Measurements from ENCODE around the gene DPH3. TPM values are rescaled to one million over a fixed set of nuclear protein-coding genes. Genes with fewer than 3 reads are reported as not detected.

The DPH3 gene
- total and polyA plus RNA-seq, 5 donors from 2014 or later: 19.6 to 30.0 (median 22.0) TPM

GRCh38 chr3:16252988-16253387 is 11.8 kb downstream of the DPH3 start:
- Mint-ChIP-seq H3K36me3 (peaks cover 5% of the 10 kb centered on the region), H3K4me1 (peaks cover 0 to 6% (median 3%) of the 10 kb centered on the region in 4 donors), H3K9me3 (no peaks in the 10 kb centered on the region), H3K27ac (no peak overlapping the region), H3K4me3 (no peak overlapping the region), H3K27me3 (no peaks in the 10 kb centered on the region)
- Histone ChIP-seq H3K4me3 (ENCODE audit: low read depth, low read length) (no peak overlapping the region), H3K27ac (ENCODE audit: insufficient read depth, low read length, poor library complexity, severe bottlenecking) (no peak overlapping the region), H3K9me3 (ENCODE audit: control insufficient read depth in 2 of 2, low read length in 2 of 2) (no peaks in the 10 kb centered on the region), H3K36me3 (ENCODE audit: control insufficient read depth, insufficient read depth, low read length) (no peaks in the 10 kb centered on the region), H3K4me1 (ENCODE audit: control insufficient read depth, insufficient read depth, low read length, poor library complexity, severe bottlenecking) (no peaks in the 10 kb centered on the region), H3K27me3 (ENCODE audit: control insufficient read depth, insufficient read depth, low read length) (no peaks in the 10 kb centered on the region)
- ATAC-seq (ENCODE audit: low read depth in 2 of 2): no peak
- DNase-seq: no peak

DNA sequence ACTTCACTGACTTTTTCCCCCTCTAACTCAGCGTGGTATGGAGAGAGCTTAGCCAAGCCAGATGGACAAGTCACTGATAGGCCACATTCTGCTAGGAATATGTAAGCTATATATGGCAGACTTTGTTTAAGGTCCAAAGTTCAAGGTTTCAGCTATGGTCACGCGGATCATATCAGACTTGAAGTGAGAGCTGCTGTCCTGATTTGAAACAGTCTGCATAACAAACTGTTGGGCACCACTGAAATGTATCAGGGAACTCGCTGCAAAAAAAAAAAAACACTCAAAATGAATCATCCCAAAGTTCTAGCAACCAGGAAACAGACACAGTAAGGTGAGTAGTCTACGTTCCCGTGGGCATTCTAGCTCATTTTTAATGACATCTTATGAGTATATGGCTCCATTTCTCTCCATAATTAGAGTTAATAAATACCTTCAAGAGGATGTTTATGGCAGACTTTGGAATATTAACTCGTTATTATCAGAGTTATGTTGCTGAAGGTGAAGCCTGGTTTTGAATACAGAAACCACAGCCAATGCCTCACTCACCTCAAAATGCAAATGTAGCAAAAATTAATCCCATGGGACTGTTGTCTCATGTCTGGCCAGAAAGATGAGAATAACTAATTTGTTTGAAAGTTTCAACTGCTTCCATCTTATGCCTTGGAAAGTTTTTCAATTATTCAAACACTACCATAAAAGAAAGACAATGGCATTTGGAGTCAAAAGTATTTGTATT is 12.3 kb downstream of the DPH3 start:
- no peaks in the 10 kb centered on the region for H3K9me3 ChIP-seq (ENCODE audit: control insufficient read depth in 2 of 2, low read length in 2 of 2)
- Mint-ChIP-seq H3K27ac (no peak overlapping the region), H3K4me3 (no peak overlapping the region)

GRCh38 chr3:16251316-16252085 is 13.2 kb downstream of the DPH3 start:
- DNase-seq: no peak
- H3K4me3 ChIP-seq (ENCODE audit: low read depth, low read length): no peak overlapping the region
- Mint-ChIP-seq H3K36me3 (peaks cover under 1% of the 10 kb centered on the region), H3K9me3 (no peaks in the 10 kb centered on the region), H3K4me3 (no peak overlapping the region), H3K27me3 (no peaks in the 10 kb centered on the region), H3K4me1 (peaks cover 0 to 10% (median 3%) of the 10 kb centered on the region in 4 donors), H3K27ac (no peak overlapping the region)
- peaks cover 5% of the 10 kb centered on the region for H3K4me1 ChIP-seq (ENCODE audit: control insufficient read depth, insufficient read depth, low read length, poor library complexity, severe bottlenecking)
- H3K36me3 ChIP-seq (ENCODE audit: control insufficient read depth, insufficient read depth, low read length): no peaks in the 10 kb centered on the region
- H3K9me3 ChIP-seq (ENCODE audit: control insufficient read depth in 2 of 2, low read length in 2 of 2): no peaks in the 10 kb centered on the region
- no peak for ATAC-seq (ENCODE audit: low read depth in 2 of 2)
- no peaks in the 10 kb centered on the region for H3K27me3 ChIP-seq (ENCODE audit: control insufficient read depth, insufficient read depth, low read length)
- no peak overlapping the region for H3K27ac ChIP-seq (ENCODE audit: insufficient read depth, low read length, poor library complexity, severe bottlenecking)

More for the DNA sequence above, 12.3 kb downstream of the DPH3 start:
- Histone ChIP-seq H3K27me3 (ENCODE audit: control insufficient read depth, insufficient read depth, low read length) (no peaks in the 10 kb centered on the region), H3K4me1 (ENCODE audit: control insufficient read depth, insufficient read depth, low read length, poor library complexity, severe bottlenecking) (peaks cover 5% of the 10 kb centered on the region), H3K27ac (ENCODE audit: insufficient read depth, low read length, poor library complexity, severe bottlenecking) (no peak overlapping the region), H3K4me3 (ENCODE audit: low read depth, low read length) (no peak overlapping the region), H3K36me3 (ENCODE audit: control insufficient read depth, insufficient read depth, low read length) (no peaks in the 10 kb centered on the region)
- DNase-seq: no peak
- Mint-ChIP-seq H3K9me3 (no peaks in the 10 kb centered on the region), H3K36me3 (peaks cover 5% of the 10 kb centered on the region), H3K27me3 (no peaks in the 10 kb centered on the region), H3K4me1 (peaks cover 0 to 6% (median 3%) of the 10 kb centered on the region in 4 donors)
- ATAC-seq (ENCODE audit: low read depth in 2 of 2): no peak

GRCh38 chr3:16249886-16250285 is 14.9 kb downstream of the DPH3 start:
- no peak overlapping the region for H3K4me3 Mint-ChIP-seq
- peaks cover 0 to 10% (median under 1%) of the 10 kb centered on the region in 4 donors for H3K4me1 Mint-ChIP-seq

DNA sequence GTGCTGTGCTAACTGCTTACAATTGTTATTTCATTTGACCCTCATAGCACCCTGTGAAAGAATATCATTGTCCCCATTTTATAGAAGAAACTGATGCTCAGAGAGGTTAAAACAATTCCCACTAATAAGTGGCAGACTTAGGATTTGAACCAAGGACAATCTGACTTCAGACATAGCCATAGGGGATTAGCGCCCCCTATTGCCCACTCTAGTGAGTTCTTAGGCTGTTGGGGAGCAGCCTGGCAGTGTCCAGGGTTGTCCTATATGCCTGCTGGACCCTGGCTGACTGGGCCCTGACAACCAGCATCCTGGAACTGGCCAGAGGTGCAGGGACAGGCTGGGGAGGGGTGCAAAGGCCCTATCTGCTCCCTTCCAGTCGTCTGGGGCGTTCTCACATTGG is 15.4 kb downstream of the DPH3 start:
- Mint-ChIP-seq H3K4me1 (peaks cover 0 to 10% (median 0%) of the 10 kb centered on the region in 4 donors), H3K27me3 (no peaks in the 10 kb centered on the region), H3K36me3 (no peaks in the 10 kb centered on the region), H3K9me3 (no peaks in the 10 kb centered on the region), H3K27ac (no peak overlapping the region), H3K4me3 (no peak overlapping the region)
- Histone ChIP-seq H3K36me3 (ENCODE audit: control insufficient read depth, insufficient read depth, low read length) (no peaks in the 10 kb centered on the region), H3K9me3 (ENCODE audit: control insufficient read depth in 2 of 2, low read length in 2 of 2) (no peaks in the 10 kb centered on the region), H3K4me1 (ENCODE audit: control insufficient read depth, insufficient read depth, low read length, poor library complexity, severe bottlenecking) (peaks cover 5% of the 10 kb centered on the region), H3K4me3 (ENCODE audit: low read depth, low read length) (no peak overlapping the region), H3K27ac (ENCODE audit: insufficient read depth, low read length, poor library complexity, severe bottlenecking) (no peak overlapping the region), H3K27me3 (ENCODE audit: control insufficient read depth, insufficient read depth, low read length) (no peaks in the 10 kb centered on the region)
- ATAC-seq (ENCODE audit: low read depth in 2 of 2) (no peak), DNase-seq (peak in 1 of 3 donors; percentile 31)

More at GRCh38 chr3:16249886-16250285, 14.9 kb downstream of the DPH3 start:
- Histone ChIP-seq H3K4me1 (ENCODE audit: control insufficient read depth, insufficient read depth, low read length, poor library complexity, severe bottlenecking) (peaks cover 5% of the 10 kb centered on the region), H3K27me3 (ENCODE audit: control insufficient read depth, insufficient read depth, low read length) (no peaks in the 10 kb centered on the region), H3K4me3 (ENCODE audit: low read depth, low read length) (no peak overlapping the region), H3K36me3 (ENCODE audit: control insufficient read depth, insufficient read depth, low read length) (no peaks in the 10 kb centered on the region), H3K9me3 (ENCODE audit: control insufficient read depth in 2 of 2, low read length in 2 of 2) (no peaks in the 10 kb centered on the region), H3K27ac (ENCODE audit: insufficient read depth, low read length, poor library complexity, severe bottlenecking) (no peak overlapping the region)
- ATAC-seq (ENCODE audit: low read depth in 2 of 2) (no peak), DNase-seq (no peak)
- H3K27me3 Mint-ChIP-seq: no peaks in the 10 kb centered on the region
- no peak overlapping the region for H3K27ac Mint-ChIP-seq
- H3K9me3 Mint-ChIP-seq: no peaks in the 10 kb centered on the region
- no peaks in the 10 kb centered on the region for H3K36me3 Mint-ChIP-seq

DNA sequence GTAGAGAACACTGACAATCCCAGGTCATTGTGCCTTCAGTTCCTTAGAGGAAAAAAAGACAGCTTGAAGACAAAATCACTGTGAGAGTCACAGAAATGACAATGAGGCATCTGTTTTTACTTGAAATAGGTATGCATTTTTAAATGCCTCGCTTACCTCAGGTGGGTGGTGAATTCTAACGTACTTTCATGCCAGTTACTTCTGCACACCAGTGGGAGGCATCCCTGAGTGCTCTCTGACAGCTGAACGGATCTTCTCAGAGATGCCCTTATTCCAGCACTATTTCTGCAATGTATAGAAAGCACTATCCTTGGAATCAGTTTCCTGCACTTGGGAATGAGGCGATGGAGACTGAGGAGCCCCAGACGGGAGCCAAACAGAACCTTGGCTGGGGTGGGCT is 16.2 kb downstream of the DPH3 start:
- H3K4me1 Mint-ChIP-seq: peaks cover 0 to 10% (median 0%) of the 10 kb centered on the region in 4 donors

DNA sequence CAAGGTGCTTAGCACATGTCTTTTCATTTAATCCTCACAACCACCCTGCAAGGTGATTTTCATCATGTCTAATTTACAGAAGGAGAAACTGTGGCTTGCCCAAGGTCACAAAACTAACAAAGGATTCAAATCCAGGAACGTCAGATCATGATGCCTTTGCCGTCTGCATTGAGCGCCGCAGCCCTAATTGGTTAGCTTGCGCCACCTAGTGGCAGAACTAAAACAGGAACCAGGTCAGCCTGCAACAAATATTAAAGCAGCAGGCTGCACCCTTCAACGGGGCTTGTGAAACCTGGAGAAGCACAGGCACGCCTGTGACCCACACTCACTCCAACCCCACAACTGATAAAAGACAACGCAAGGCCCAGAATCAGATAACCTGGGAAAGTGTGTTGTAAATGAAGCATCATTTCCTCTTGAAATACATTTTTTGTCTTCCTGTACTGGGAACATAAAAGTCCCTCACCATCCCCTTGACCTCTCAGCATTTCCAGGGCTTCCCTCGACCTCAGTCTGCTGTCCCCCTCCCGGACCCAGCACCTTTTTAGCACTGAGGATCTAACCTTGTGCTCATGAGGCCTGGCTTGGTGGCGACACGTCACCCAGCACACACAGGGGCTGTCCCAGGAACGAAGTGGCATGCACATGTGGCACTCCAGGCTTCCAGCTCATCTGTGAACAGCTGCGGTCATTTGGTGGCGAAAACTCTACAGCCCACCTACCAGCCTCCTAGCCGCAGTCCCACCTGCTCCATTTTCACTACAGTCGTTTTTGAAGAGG is 17.3 kb downstream of the DPH3 start:
- Histone ChIP-seq H3K4me1 (ENCODE audit: control insufficient read depth, insufficient read depth, low read length, poor library complexity, severe bottlenecking) (peaks cover 5% of the 10 kb centered on the region), H3K27me3 (ENCODE audit: control insufficient read depth, insufficient read depth, low read length) (no peaks in the 10 kb centered on the region), H3K36me3 (ENCODE audit: control insufficient read depth, insufficient read depth, low read length) (no peaks in the 10 kb centered on the region), H3K9me3 (ENCODE audit: control insufficient read depth in 2 of 2, low read length in 2 of 2) (no peaks in the 10 kb centered on the region), H3K4me3 (ENCODE audit: low read depth, low read length) (peak overlapping the region; percentile 64), H3K27ac (ENCODE audit: insufficient read depth, low read length, poor library complexity, severe bottlenecking) (no peak overlapping the region)
- peaks cover 0 to 10% (median 0%) of the 10 kb centered on the region in 4 donors for H3K4me1 Mint-ChIP-seq
- peaks cover 5% of the 10 kb centered on the region for H3K27me3 Mint-ChIP-seq
- H3K36me3 Mint-ChIP-seq: peaks cover 3% of the 10 kb centered on the region
- H3K9me3 Mint-ChIP-seq: no peaks in the 10 kb centered on the region
- ATAC-seq (ENCODE audit: low read depth in 2 of 2) (peak; percentile 76 to 86), DNase-seq (peak; percentile 62 to 84 (median 74))
- H3K27ac Mint-ChIP-seq: peak overlapping the region in 2 of 3 donors; percentile 36 to 67
- H3K4me3 Mint-ChIP-seq: peak overlapping the region in 2 of 4 donors; percentile 16 to 45

More for the DNA sequence above, 16.2 kb downstream of the DPH3 start:
- H3K4me3 ChIP-seq (ENCODE audit: low read depth, low read length): no peak overlapping the region
- DNase-seq: no peak
- Mint-ChIP-seq H3K27me3 (no peaks in the 10 kb centered on the region), H3K4me3 (no peak overlapping the region), H3K27ac (no peak overlapping the region), H3K9me3 (no peaks in the 10 kb centered on the region), H3K36me3 (peaks cover 1% of the 10 kb centered on the region)
- ATAC-seq (ENCODE audit: low read depth in 2 of 2): no peak
- H3K4me1 ChIP-seq (ENCODE audit: control insufficient read depth, insufficient read depth, low read length, poor library complexity, severe bottlenecking): peaks cover 5% of the 10 kb centered on the region
- no peak overlapping the region for H3K27ac ChIP-seq (ENCODE audit: insufficient read depth, low read length, poor library complexity, severe bottlenecking)
- no peaks in the 10 kb centered on the region for H3K27me3 ChIP-seq (ENCODE audit: control insufficient read depth, insufficient read depth, low read length)
- no peaks in the 10 kb centered on the region for H3K9me3 ChIP-seq (ENCODE audit: control insufficient read depth in 2 of 2, low read length in 2 of 2)
- no peaks in the 10 kb centered on the region for H3K36me3 ChIP-seq (ENCODE audit: control insufficient read depth, insufficient read depth, low read length)

Data from CD4-positive, CD25-positive, alpha-beta regulatory T cell (primary cell).